GM19463 (cell line): ENCODE measurements around the gene SAPCD1.

Experiments used
- ATAC-seq: cut with Tn5 transposase; IDR thresholded peaks from one replicate; pipeline ENCODE4 v1.9.1; 2021; ENCODE audit warnings: mild to moderate bottlenecking, moderate library complexity; ENCODE audit not compliant: unreplicated experiment

SAPCD1 gene

GRCh38 chr6:31728767-31729514 lies 33.5 kb upstream of the SAPCD1 start, which contains the start of gene DDAH2:
Gene DDAH2, minus strand, starts transcription at chr6:31729299. Its CDS starts 138 bp downstream, at chr6:31729161.
- no peak for ATAC-seq

GRCh38 chr6:31729515-31729978 lies 32.9 kb upstream of the SAPCD1 start:
- peak; percentile 48 for ATAC-seq

GRCh38 chr6:31729979-31730630 lies 32.4 kb upstream of the SAPCD1 start:
- no peak for ATAC-seq

GRCh38 chr6:31730631-31731086 lies 31.8 kb upstream of the SAPCD1 start:
- ATAC-seq = no peak

- no peak for ATAC-seq
Observed at GRCh38 chr6:31732029-31732428, 30.4 kb upstream of the SAPCD1 start.

- ATAC-seq = no peak
Observed at GRCh38 chr6:31733734-31734133, 28.7 kb upstream of the SAPCD1 start.

- no peak for ATAC-seq
Observed at GRCh38 chr6:31734247-31734820, 28.1 kb upstream of the SAPCD1 start.

- ATAC-seq = peak; percentile 29
Observed at GRCh38 chr6:31734821-31735406, 27.5 kb upstream of the SAPCD1 start.

- peak; percentile 27 for ATAC-seq
Observed at GRCh38 chr6:31736021-31736767, 26.3 kb upstream of the SAPCD1 start, which contains the start of gene CLIC1. Gene CLIC1, minus strand, starts transcription at chr6:31736530. Its CDS starts 230 bp downstream, at chr6:31736300.

- no peak for ATAC-seq
Observed at GRCh38 chr6:31736768-31737314, 25.6 kb upstream of the SAPCD1 start.

GRCh38 chr6:31737315-31737990 lies 25.0 kb upstream of the SAPCD1 start:
- no peak for ATAC-seq

- no peak for ATAC-seq
Observed at GRCh38 chr6:31737991-31738979, 24.2 kb upstream of the SAPCD1 start.

GRCh38 chr6:31739639-31740396 lies 22.6 kb upstream of the SAPCD1 start, which contains the start of gene MSH5:
Gene MSH5, plus strand, starts transcription at chr6:31740005. Its CDS starts 462 bp downstream, at chr6:31740467.
- peak; percentile 67 for ATAC-seq

GRCh38 chr6:31740397-31741223 lies 21.8 kb upstream of the SAPCD1 start:
- no peak for ATAC-seq

GRCh38 chr6:31741815-31742214 lies 20.6 kb upstream of the SAPCD1 start:
- ATAC-seq = no peak

- no peak for ATAC-seq
Observed at GRCh38 chr6:31742894-31743293, 19.6 kb upstream of the SAPCD1 start.

- no peak for ATAC-seq
Observed at GRCh38 chr6:31744422-31744821, 18.0 kb upstream of the SAPCD1 start.
